Measurements from ENCODE around the gene EIF1. TPM values are rescaled to one million over a fixed set of nuclear protein-coding genes. Genes with fewer than 3 reads are reported as not detected.
A peak's percentile ranks its signal among the peaks of the same experiment; 100 is the strongest.
"Not testable (repeated sequence)": the region's sequence is repeated elsewhere in the genome, so short reads cannot be mapped to it uniquely, and the experiment has no call there.

EIF1 gene
- total RNA-seq, 4 donors from 2014 or later: 444 to 832 (median 685) TPM

- DNase-seq (ENCODE audit: low spot score): no peak
- TF ChIP-seq CTCF (IDR thresholded peaks at IDR 0.05): no peak
- ATAC-seq (ENCODE audit: low FRiP score): no peak
These were observed 1.8 kb downstream of the EIF1 start for GRCh38 chr17:41690497-41690896.

- ATAC-seq (ENCODE audit: low FRiP score) (no peak), DNase-seq (ENCODE audit: low spot score) (no peak)
- TF ChIP-seq CTCF (IDR thresholded peaks at IDR 0.05): no peak
These were observed 2.5 kb downstream of the EIF1 start for GRCh38 chr17:41691031-41691777.

- TF ChIP-seq CTCF (IDR thresholded peaks at IDR 0.05): no peak
- ATAC-seq (ENCODE audit: low FRiP score) (no peak), DNase-seq (ENCODE audit: low spot score) (no peak)
These were observed 4.2 kb downstream of the EIF1 start for GRCh38 chr17:41692722-41693521.

GRCh38 chr17:41695134-41695661 lies 6.5 kb downstream of the EIF1 start:
- DNase-seq (ENCODE audit: low spot score) (no peak), ATAC-seq (ENCODE audit: low FRiP score) (no peak)
- TF ChIP-seq CTCF (IDR thresholded peaks at IDR 0.05): no peak

- no peak for ATAC-seq (ENCODE audit: low FRiP score)
- no peak for DNase-seq (ENCODE audit: low spot score)
- peak in 1 of 3 donors; percentile 22 for TF ChIP-seq CTCF (IDR thresholded peaks at IDR 0.05)
These were observed 7.5 kb downstream of the EIF1 start for GRCh38 chr17:41695954-41696757.

GRCh38 chr17:41697122-41697962 lies 8.7 kb downstream of the EIF1 start:
- ATAC-seq (ENCODE audit: low FRiP score) (peak; percentile 67), DNase-seq (ENCODE audit: low spot score) (peak; percentile 43)
- no peak for TF ChIP-seq CTCF (IDR thresholded peaks at IDR 0.05)

- not testable (repeated sequence) for ATAC-seq (ENCODE audit: low FRiP score); DNase-seq (ENCODE audit: low spot score)
These were observed 12.2 kb downstream of the EIF1 start for GRCh38 chr17:41700843-41701242.
